ENCODE measurements around the gene GPR146.

The GPR146 gene

GRCh38 chr7:1022801-1023465, 21.4 kb upstream of the GPR146 start:
- H3K9ac ChIP-seq (ENCODE audit: low read length) = no peak overlapping the region
- no peaks in the 10 kb centered on the region for H3K9me3 ChIP-seq (ENCODE audit: control insufficient read depth, low read length)
- no peaks in the 10 kb centered on the region for H3K27me3 ChIP-seq (ENCODE audit: control insufficient read depth, insufficient read depth, low read length)
- H3K36me3 ChIP-seq (ENCODE audit: control insufficient read depth, insufficient read depth, low read length) = no peaks in the 10 kb centered on the region
- no peak overlapping the region for H3K4me3 ChIP-seq (ENCODE audit: low read length)
- H3K4me1 ChIP-seq (ENCODE audit: control insufficient read depth, insufficient read depth, low read length) = peaks cover 8% of the 10 kb centered on the region

GRCh38 chr7:1024331-1024841, 20.0 kb upstream of the GPR146 start:
- Histone ChIP-seq H3K9me3 (ENCODE audit: control insufficient read depth, low read length) (no peaks in the 10 kb centered on the region), H3K36me3 (ENCODE audit: control insufficient read depth, insufficient read depth, low read length) (no peaks in the 10 kb centered on the region), H3K4me3 (ENCODE audit: low read length) (no peak overlapping the region), H3K9ac (ENCODE audit: low read length) (no peak overlapping the region), H3K27me3 (ENCODE audit: control insufficient read depth, insufficient read depth, low read length) (no peaks in the 10 kb centered on the region), H3K4me1 (ENCODE audit: control insufficient read depth, insufficient read depth, low read length) (peaks cover 18% of the 10 kb centered on the region)

GRCh38 chr7:1024876-1025742, 19.2 kb upstream of the GPR146 start:
- peaks cover 20% of the 10 kb centered on the region for H3K4me1 ChIP-seq (ENCODE audit: control insufficient read depth, insufficient read depth, low read length)
- H3K27me3 ChIP-seq (ENCODE audit: control insufficient read depth, insufficient read depth, low read length) = no peaks in the 10 kb centered on the region
- H3K4me3 ChIP-seq (ENCODE audit: low read length) = no peak overlapping the region
- H3K9ac ChIP-seq (ENCODE audit: low read length) = no peak overlapping the region
- H3K36me3 ChIP-seq (ENCODE audit: control insufficient read depth, insufficient read depth, low read length) = no peaks in the 10 kb centered on the region
- H3K9me3 ChIP-seq (ENCODE audit: control insufficient read depth, low read length) = no peaks in the 10 kb centered on the region

- H3K9me3 ChIP-seq (ENCODE audit: control insufficient read depth, low read length) = no peaks in the 10 kb centered on the region
- H3K4me1 ChIP-seq (ENCODE audit: control insufficient read depth, insufficient read depth, low read length) = peaks cover 20% of the 10 kb centered on the region
- no peaks in the 10 kb centered on the region for H3K27me3 ChIP-seq (ENCODE audit: control insufficient read depth, insufficient read depth, low read length)
- H3K9ac ChIP-seq (ENCODE audit: low read length) = no peak overlapping the region
- H3K4me3 ChIP-seq (ENCODE audit: low read length) = no peak overlapping the region
- H3K36me3 ChIP-seq (ENCODE audit: control insufficient read depth, insufficient read depth, low read length) = no peaks in the 10 kb centered on the region
These were observed 18.4 kb upstream of the GPR146 start for GRCh38 chr7:1025743-1026581.

- Histone ChIP-seq H3K4me3 (ENCODE audit: low read length) (no peak overlapping the region), H3K9me3 (ENCODE audit: control insufficient read depth, low read length) (no peaks in the 10 kb centered on the region), H3K4me1 (ENCODE audit: control insufficient read depth, insufficient read depth, low read length) (peaks cover 20% of the 10 kb centered on the region), H3K9ac (ENCODE audit: low read length) (no peak overlapping the region), H3K36me3 (ENCODE audit: control insufficient read depth, insufficient read depth, low read length) (no peaks in the 10 kb centered on the region), H3K27me3 (ENCODE audit: control insufficient read depth, insufficient read depth, low read length) (no peaks in the 10 kb centered on the region)
These were observed 17.6 kb upstream of the GPR146 start for GRCh38 chr7:1026721-1027161.

GRCh38 chr7:1027242-1028043, 16.9 kb upstream of the GPR146 start:
- Histone ChIP-seq H3K4me1 (ENCODE audit: control insufficient read depth, insufficient read depth, low read length) (peaks cover 20% of the 10 kb centered on the region), H3K9me3 (ENCODE audit: control insufficient read depth, low read length) (no peaks in the 10 kb centered on the region), H3K27me3 (ENCODE audit: control insufficient read depth, insufficient read depth, low read length) (no peaks in the 10 kb centered on the region), H3K4me3 (ENCODE audit: low read length) (peak overlapping the region; percentile 41), H3K9ac (ENCODE audit: low read length) (peak overlapping the region; percentile 88), H3K36me3 (ENCODE audit: control insufficient read depth, insufficient read depth, low read length) (no peaks in the 10 kb centered on the region)

GRCh38 chr7:1028044-1028770, 16.1 kb upstream of the GPR146 start:
- H3K36me3 ChIP-seq (ENCODE audit: control insufficient read depth, insufficient read depth, low read length) = no peaks in the 10 kb centered on the region
- no peaks in the 10 kb centered on the region for H3K9me3 ChIP-seq (ENCODE audit: control insufficient read depth, low read length)
- H3K4me3 ChIP-seq (ENCODE audit: low read length) = peak overlapping the region; percentile 56
- H3K4me1 ChIP-seq (ENCODE audit: control insufficient read depth, insufficient read depth, low read length) = peaks cover 20% of the 10 kb centered on the region
- peak overlapping the region; percentile 88 for H3K9ac ChIP-seq (ENCODE audit: low read length)
- no peaks in the 10 kb centered on the region for H3K27me3 ChIP-seq (ENCODE audit: control insufficient read depth, insufficient read depth, low read length)

GRCh38 chr7:1028775-1029636, 15.3 kb upstream of the GPR146 start:
- Histone ChIP-seq H3K9ac (ENCODE audit: low read length) (peak overlapping the region; percentile 88), H3K27me3 (ENCODE audit: control insufficient read depth, insufficient read depth, low read length) (no peaks in the 10 kb centered on the region), H3K4me3 (ENCODE audit: low read length) (peak overlapping the region; percentile 56), H3K9me3 (ENCODE audit: control insufficient read depth, low read length) (no peaks in the 10 kb centered on the region), H3K4me1 (ENCODE audit: control insufficient read depth, insufficient read depth, low read length) (peaks cover 20% of the 10 kb centered on the region), H3K36me3 (ENCODE audit: control insufficient read depth, insufficient read depth, low read length) (no peaks in the 10 kb centered on the region)

GRCh38 chr7:1029637-1030443, 14.5 kb upstream of the GPR146 start:
- peaks cover 20% of the 10 kb centered on the region for H3K4me1 ChIP-seq (ENCODE audit: control insufficient read depth, insufficient read depth, low read length)
- no peaks in the 10 kb centered on the region for H3K36me3 ChIP-seq (ENCODE audit: control insufficient read depth, insufficient read depth, low read length)
- H3K27me3 ChIP-seq (ENCODE audit: control insufficient read depth, insufficient read depth, low read length) = no peaks in the 10 kb centered on the region
- no peak overlapping the region for H3K9ac ChIP-seq (ENCODE audit: low read length)
- H3K9me3 ChIP-seq (ENCODE audit: control insufficient read depth, low read length) = no peaks in the 10 kb centered on the region
- no peak overlapping the region for H3K4me3 ChIP-seq (ENCODE audit: low read length)

Data from mucosa of stomach (tissue), 1 donor.